NK-92 (cell line): ENCODE results near the gene CSNK1D.

Source experiments
- DNase-seq: peaks from one replicate; lab custom pipeline; 2025; ENCODE audit not compliant: unreplicated experiment; lab: John Stamatoyannopoulos, UW

CSNK1D gene

GRCh38 chr17:82273327-82274133 lies at the start of gene CSNK1D:
Gene CSNK1D (minus strand): TSS chr17:82273700. CDS start chr17:82273381, 319 bp downstream.
- peak; percentile 24 for DNase-seq

GRCh38 chr17:82322526-82323453 lies 49.3 kb upstream of the CSNK1D start:
- no peak for DNase-seq

GRCh38 chr17:82321947-82322466 lies 48.5 kb upstream of the CSNK1D start:
- DNase-seq: no peak

- no peak for DNase-seq
These were observed 47.7 kb upstream of the CSNK1D start for GRCh38 chr17:82320956-82321927.

GRCh38 chr17:82320140-82320840 lies 46.8 kb upstream of the CSNK1D start:
- no peak for DNase-seq

DNA sequence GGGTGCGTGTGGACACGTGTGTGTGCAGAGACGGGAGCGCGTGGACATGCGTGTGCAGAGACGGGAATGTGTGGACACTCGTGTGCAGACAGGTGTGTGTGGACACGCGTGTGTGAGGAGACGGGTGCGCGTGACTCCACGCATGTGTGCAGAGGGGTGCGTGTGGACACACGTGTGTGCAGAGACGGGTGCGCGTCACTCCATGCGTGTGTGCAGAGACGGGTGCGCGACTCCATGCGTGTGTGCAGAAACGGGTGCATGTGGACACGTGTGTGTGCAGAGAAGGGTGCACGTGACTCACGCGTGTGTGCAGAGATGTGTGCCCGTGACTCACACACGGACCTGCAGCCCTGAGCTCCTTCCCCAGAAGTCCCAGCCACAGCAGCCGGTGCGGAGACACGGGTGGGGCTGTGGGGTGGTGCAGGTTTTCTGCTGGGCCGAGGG lies 46.1 kb upstream of the CSNK1D start:
- DNase-seq: no peak

- DNase-seq: no peak
These were observed 45.5 kb upstream of the CSNK1D start for GRCh38 chr17:82318772-82319606.

DNA sequence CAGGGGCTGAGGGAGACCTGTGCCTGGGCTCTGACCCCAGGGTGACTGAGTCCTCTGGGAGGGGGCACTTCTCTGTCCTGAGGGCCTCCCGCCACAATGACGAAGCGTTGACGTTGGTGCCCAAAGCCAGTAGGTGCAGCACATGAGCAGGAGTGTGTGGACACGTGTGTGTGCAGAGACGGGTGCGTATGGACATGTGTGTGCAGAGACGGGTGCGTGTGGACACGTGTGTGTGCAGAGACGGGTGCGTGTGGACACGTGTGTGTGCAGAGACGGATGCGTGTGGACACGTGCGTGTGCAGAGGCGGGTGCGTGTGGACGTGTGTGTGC lies 44.6 kb upstream of the CSNK1D start:
- DNase-seq: no peak

DNA sequence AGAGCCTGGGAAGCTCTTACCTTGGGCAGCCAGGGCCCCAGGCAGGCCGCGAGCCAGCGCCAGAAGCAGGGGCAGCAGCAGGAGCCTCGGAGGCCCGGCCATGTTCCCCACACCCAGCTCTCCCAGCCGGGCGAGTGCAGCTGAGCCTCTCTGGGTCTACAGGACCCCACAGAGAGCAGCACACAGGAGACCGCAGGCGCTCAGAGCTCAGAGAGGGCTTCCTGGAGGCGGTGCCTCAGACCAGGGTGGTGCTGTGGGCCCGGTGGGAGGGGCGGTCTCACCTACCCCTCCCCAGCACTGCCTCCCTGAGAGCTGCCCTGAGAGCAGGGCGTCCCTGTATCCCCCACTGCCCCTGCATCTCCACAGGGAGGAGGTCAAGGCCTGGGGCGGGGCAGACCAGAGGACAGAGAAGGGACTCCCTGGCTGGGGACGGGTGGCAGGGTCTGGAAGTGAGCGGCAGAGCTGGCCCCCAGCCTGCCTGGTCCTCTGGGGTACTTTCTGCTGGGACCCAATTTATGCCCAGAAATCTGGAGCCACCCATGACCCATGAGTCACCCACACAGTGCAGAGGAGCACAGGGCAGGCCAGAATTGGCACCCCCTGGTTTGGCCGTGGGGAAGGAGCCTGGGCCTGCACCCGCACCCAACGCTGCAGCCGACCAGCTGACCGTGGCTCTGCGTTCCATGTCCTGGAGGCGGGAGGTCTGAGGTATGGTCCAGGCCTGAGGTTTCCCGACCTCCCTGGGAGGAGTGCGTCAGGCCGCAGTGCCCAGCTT lies 44.1 kb upstream of the CSNK1D start, which contains the start of gene CD7:
CD7 (minus strand) TSS at position 215 of the 775 bp plus-strand sequence; CDS start at position 102, 113 bp downstream.
- no peak for DNase-seq

DNA sequence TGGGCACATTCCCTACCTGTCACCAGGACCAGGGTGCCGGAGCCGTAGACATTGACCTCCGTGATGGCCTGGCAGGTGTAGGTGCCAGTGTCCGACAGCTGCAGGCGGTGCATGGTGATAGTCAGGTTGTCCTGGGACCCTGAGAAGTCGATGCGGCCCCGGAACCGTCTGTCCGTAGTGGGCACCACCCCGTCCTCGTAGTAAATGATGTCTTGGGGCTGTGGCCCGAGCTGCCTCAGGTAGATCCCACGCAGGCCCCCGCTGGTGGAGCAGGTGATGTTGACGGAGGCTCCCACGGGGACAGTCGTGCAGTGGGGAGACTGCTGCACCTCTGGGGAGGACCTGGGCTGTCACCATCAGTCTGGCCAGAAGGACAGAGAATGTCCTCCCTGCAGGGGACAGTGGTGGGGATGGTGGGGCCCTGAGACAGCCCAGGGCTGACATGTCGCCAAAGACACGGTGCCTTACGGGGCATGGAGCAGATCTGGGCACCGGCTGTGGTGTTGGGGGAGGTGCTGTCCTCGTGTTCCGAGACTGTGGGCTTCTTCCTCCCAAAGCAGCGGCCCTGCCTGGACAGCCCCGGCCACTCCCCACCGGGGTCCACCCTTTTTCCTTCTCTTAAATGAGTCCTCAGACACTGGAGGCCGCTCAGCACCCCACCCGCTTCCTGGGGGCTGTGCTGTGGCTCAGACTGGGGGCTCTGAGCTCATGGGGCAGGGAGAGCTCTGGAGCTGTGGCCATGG lies 43.3 kb upstream of the CSNK1D start:
- no peak for DNase-seq

DNA sequence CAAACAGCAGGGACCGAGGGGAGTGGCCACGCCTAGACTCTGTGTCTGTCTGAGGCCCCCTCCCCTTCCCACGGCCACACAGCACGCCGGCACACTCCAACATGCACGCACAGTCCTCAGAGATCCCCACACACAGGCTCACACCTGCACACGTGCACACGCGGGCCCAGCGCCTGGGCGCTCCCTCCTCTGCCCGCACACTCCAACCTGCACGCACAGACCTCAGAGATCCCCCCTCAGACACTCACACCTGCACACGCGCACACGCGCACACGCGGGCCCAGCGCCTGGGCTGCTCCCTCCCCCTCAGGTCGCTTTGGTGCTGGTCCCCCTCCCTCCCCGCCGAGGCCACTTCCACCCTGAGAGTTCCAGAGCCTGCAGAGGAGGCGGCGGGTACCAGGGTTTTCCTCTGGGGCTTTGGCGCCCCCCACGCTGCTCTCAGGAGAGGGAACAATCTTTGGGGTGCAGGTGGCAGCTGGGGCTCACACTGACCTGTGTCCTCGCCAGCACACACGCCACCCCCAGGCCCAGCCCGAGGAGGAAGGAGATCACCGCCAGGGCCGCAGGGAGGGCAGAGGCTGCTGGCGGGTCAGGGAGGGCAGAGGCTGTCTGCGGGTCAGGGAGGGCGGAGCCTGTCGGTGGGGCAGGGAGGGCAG lies 42.3 kb upstream of the CSNK1D start:
- DNase-seq: no peak

DNA sequence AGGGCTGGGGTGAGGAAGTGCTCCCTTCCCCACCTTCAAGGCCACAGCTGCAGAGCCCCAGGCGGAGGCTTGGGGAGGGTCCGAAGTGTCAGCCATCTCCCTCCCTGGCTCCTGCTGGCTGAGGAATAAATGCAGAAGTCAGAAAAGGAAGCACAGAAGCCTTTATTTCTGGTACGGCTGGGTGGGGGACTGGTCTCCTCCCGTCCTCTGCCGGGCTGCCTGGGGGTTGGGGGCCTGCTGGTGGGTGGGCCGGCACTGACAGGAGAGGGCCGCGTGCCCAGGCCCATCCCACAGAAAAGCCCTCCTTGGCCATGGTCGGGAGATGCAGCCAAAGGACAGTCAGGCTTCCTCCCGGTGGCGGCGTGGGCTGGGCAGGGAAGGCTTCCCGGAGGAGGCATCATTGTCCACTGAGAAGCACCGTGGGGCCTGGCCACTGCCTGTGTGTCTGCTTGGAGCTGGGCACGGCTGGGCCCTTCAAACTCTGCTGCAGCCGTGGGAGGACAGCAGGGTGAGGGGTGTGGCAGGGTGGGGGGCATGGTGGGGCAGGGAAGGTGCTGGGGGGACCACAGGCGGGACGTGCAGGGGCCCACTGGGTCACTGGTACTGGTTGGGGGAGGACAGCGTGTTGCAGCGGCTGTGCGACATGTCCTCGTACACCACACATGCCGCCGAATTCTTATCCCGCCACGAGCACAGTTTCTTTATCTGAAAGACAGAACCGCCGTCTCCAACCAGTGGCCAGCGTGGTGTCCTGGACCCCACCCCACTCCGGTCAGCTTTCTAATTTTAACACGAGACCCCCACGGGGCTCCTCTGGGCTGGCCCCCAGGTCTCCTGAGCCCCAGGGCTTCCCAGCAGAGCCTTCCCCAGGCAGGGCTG lies 41.5 kb upstream of the CSNK1D start:
- no peak for DNase-seq

- no peak for DNase-seq
These were observed 40.7 kb upstream of the CSNK1D start for GRCh38 chr17:82314012-82314726.

DNA sequence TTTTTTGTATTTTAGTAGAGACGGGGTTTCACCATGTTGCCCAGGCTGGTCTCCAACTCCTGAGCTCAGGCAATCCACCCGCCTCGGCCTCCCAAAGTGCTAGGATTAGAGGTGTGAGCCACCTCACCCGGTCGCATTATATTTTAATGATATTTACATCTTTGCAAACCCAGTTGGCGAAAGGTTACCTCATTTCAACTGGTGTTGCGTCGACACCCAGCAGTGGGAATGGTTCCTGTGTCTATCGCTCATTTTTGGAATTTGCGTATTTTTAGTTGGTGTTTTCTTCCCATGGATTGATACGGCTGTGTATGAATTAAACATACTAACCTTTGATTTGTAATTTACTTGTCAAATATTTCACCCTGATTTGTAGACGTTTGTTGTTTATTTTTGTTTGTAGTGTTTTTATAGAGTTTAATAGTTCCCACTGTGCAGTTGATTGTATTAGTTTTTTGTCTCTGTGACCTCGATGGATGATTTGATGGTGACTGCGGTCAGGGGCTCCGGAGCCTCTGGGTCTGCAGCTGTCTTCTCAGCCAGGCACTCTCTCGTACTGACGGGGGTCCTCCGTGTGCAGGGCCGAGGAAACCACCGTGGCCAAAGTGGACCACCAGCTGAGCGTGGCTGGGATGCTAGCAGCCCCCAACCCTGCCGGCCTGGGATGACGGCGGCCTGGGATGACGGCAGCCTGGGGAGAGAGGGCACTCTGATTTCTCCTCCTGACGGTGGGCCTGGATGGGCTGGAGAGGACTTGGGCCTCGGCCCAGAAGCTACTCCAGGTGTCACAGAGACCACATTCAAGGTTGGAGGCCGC lies 39.9 kb upstream of the CSNK1D start:
- DNase-seq: no peak

DNA sequence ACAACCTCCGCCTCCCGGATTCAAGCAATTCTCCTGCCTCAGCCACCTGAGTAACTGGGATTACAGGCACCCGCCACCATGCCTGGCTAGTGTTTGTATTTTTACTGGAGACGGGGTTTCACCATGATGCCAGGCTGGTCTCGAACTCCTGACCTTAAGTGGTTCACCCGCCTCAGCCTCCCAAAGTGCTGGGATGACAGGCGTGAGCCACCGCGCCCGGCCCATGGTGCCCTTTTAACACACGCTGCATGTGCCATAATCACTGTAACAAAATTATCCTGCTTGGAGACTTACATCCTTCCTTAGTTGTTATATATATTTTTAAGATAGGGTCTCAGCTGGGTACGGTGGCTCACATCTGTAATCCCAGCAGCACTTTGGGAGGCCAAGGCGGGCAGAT lies 38.5 kb upstream of the CSNK1D start:
- no peak for DNase-seq
